ENCODE data around the gene UBE2D4. TPM values are rescaled to one million over a fixed set of nuclear protein-coding genes. Genes with fewer than 3 reads are reported as not detected.

The UBE2D4 gene
- total and polyA plus RNA-seq, 2 donors (not counting 3 experiments of a cell fraction or from before 2014, with no cell fraction given) = 11.3 to 19.8 TPM

DNA sequence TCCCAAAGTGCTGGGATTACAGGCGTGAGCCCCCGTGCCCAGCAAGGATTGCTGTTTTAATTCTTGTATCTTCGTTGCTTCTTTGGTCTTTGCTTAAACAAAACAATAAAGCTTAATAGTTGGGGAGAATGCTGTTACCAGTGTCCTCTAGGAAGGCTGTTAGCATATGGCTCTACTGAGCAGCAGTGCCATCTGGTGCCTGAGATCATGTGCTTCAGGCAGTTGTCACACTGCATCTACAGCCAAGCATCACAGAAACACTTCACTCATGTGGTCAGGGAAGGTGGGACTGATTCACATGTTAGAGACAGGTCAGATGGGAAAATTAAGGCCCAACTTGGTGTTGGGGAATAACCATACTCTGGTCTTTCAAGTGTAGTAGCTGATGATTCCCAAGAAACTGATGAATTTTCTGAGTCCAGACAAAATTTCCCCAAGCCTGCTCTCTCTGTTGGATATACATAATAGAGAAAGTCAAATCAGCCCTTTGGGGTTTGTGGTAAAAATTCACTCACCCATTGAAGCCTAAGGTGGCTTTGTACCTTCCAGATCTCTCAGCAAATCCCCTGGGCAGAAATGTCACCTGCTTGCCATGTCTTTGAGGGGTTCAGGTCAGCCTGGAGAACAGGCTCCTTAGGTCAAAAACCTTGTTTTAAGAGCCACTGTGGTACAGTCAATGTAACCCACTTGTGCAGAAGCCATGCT is 28.4 kb downstream of the UBE2D4 start:
- Histone ChIP-seq H3K27me3 (ENCODE audit: control insufficient read depth in 2 of 2, insufficient read depth in 2 of 2, low read length in 2 of 2) (no peaks in the 10 kb centered on the region), H3K4me2 (ENCODE audit: insufficient read depth, low read length) (no peak overlapping the region), H3K27ac (ENCODE audit: insufficient read depth, low read depth, low read length) (no peak overlapping the region), H3K9me3 (replicated peaks; ENCODE audit: control insufficient read depth, insufficient read depth, low read length) (no peaks in the 10 kb centered on the region), H3K36me3 (ENCODE audit: control insufficient read depth in 2 of 2, extremely low read depth in 1 of 2, insufficient read depth in 2 of 2, low read length in 2 of 2) (peaks cover 0 to 2% of the 10 kb centered on the region in 2 experiments), H3K79me2 (ENCODE audit: control insufficient read depth, insufficient read depth, low read length) (no peaks in the 10 kb centered on the region), H2AFZ (ENCODE audit: low read depth, low read length) (no peak overlapping the region), H4K20me1 (replicated peaks; ENCODE audit: control insufficient read depth, extremely low read depth, insufficient read depth, low read length) (no peaks in the 10 kb centered on the region), H3K9ac (replicated peaks; ENCODE audit: extremely low read depth, insufficient read depth, low read length) (no peak overlapping the region), H3K4me1 (ENCODE audit: control insufficient read depth, extremely low read depth, insufficient read depth, low read length) (peaks cover 4% of the 10 kb centered on the region), H3K9me1 (replicated peaks; ENCODE audit: control insufficient read depth, extremely low read depth, insufficient read depth, low read length) (no peaks in the 10 kb centered on the region), H3K4me3 (replicated peaks in 1 of 3; ENCODE audit: insufficient read depth in 1 of 3, low read depth in 1 of 3, low read length in 3 of 3) (no peak overlapping the region)
- dilution Hi-C loops (cut with MboI; ENCODE audit: extremely low pct_ligation_motif_present, low sequenced_read_pairs) (no loop called here), intact Hi-C loops (cut with micrococcal nuclease) (loop anchor here (1.0 to 5.0 kb wide), 3 partner anchors 76 to 227 kb away; partner anchors contain the start of gene COA1)
- POLR2A ChIA-PET = no interaction called here
- no TSS peak for BruUV-seq (replicated peaks)
- TF ChIP-seq, protein P1, sequence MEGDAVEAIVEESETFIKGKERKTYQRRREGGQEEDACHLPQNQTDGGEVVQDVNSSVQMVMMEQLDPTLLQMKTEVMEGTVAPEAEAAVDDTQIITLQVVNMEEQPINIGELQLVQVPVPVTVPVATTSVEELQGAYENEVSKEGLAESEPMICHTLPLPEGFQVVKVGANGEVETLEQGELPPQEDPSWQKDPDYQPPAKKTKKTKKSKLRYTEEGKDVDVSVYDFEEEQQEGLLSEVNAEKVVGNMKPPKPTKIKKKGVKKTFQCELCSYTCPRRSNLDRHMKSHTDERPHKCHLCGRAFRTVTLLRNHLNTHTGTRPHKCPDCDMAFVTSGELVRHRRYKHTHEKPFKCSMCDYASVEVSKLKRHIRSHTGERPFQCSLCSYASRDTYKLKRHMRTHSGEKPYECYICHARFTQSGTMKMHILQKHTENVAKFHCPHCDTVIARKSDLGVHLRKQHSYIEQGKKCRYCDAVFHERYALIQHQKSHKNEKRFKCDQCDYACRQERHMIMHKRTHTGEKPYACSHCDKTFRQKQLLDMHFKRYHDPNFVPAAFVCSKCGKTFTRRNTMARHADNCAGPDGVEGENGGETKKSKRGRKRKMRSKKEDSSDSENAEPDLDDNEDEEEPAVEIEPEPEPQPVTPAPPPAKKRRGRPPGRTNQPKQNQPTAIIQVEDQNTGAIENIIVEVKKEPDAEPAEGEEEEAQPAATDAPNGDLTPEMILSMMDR (IDR thresholded peaks at IDR 0.05; ENCODE audit: extremely low read depth in 1 of 2, insufficient read depth in 1 of 2, low read depth in 1 of 2, low read length in 2 of 2) = peak; percentile 26 to 58
- TF ChIP-seq MYC (IDR thresholded peaks at IDR 0.05; ENCODE audit: low read depth, low read length) (no peak), GATA2 (IDR thresholded peaks at IDR 0.05; ENCODE audit: insufficient read depth, insufficient read length, low read depth, low read length) (no peak)
- DNase-seq (ENCODE audit: low read depth, low spot score) (peak; percentile 54), FAIRE-seq (peak; percentile 64)
- CTCF ChIA-PET = interaction anchor here (0.6 to 3.5 kb wide), 8 partner anchors 11 to 116 kb away, joined by 3 to 20 read pairs (median 4); partner anchors contain the start of gene MRPS24

DNA sequence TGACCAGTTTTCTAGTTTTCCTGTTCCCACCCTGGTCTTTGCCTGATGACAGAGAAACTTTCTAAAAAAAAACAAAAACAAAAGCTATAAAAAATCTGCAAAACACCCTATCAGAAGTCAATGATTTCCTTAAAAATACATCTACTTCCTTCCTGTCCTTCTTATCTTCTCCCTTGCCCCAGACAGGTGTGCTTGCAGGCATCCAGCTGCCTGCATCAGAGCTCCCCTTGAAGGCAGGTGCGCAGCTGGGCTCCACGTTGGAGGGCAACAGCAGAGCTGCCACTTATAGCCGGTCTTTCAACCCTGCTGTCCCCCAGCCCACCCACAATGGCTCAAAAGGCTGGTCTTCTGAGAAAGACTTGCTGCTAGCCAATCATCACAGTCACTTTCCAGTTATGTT is 29.8 kb downstream of the UBE2D4 start:
- H3K79me2 ChIP-seq (ENCODE audit: control insufficient read depth, insufficient read depth, low read length) = no peaks in the 10 kb centered on the region
- TF ChIP-seq POLR2A (IDR thresholded peaks at IDR 0.05; ENCODE audit: low read depth, low read length) (no peak), FOS (IDR thresholded peaks at IDR 0.05; ENCODE audit: borderline replicate concordance, insufficient read depth, low read length) (no peak), GATA2 (IDR thresholded peaks at IDR 0.05; ENCODE audit: insufficient read depth, insufficient read length, low read depth, low read length) (no peak), POLR2AphosphoS5 (IDR thresholded peaks at IDR 0.05; ENCODE audit: insufficient read depth, low read depth, low read length) (no peak), EZH2 (IDR thresholded peaks at IDR 0.05; ENCODE audit: borderline replicate concordance, low read depth, low read length, severe bottlenecking) (no peak), MYC (IDR thresholded peaks at IDR 0.05; ENCODE audit: low read depth, low read length) (no peak), JUN (IDR thresholded peaks at IDR 0.05; ENCODE audit: borderline replicate concordance, insufficient read depth, insufficient read length, low read depth) (no peak)
- TF ChIP-seq, protein P2, sequence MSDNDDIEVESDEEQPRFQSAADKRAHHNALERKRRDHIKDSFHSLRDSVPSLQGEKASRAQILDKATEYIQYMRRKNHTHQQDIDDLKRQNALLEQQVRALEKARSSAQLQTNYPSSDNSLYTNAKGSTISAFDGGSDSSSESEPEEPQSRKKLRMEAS (IDR thresholded peaks at IDR 0.05; ENCODE audit: insufficient read depth, insufficient read length) = no peak
- TF ChIP-seq, protein P1 (IDR thresholded peaks at IDR 0.05; ENCODE audit: extremely low read depth in 1 of 2, insufficient read depth in 1 of 2, low read depth in 1 of 2, low read length in 2 of 2) = no peak
- ChIA-PET CTCF (interaction anchor here (2.6 to 3.5 kb wide), 2 partner anchors 12 to 117 kb away, joined by 12 to 20 read pairs; no protein-coding TSS in a partner anchor), POLR2A (no interaction called here)
- H3K27me3 ChIP-seq (ENCODE audit: control insufficient read depth in 2 of 2, insufficient read depth in 2 of 2, low read length in 2 of 2) = no peaks in the 10 kb centered on the region
- intact Hi-C loops (cut with micrococcal nuclease) = no loop called here
- BruUV-seq (replicated peaks) = no TSS peak
- H3K36me3 ChIP-seq (ENCODE audit: control insufficient read depth in 2 of 2, extremely low read depth in 1 of 2, insufficient read depth in 2 of 2, low read length in 2 of 2) = no peaks in the 10 kb centered on the region
- H3K4me3 ChIP-seq (replicated peaks in 1 of 3; ENCODE audit: insufficient read depth in 1 of 3, low read depth in 1 of 3, low read length in 3 of 3) = no peak overlapping the region
- peaks cover 4% of the 10 kb centered on the region for H3K4me1 ChIP-seq (ENCODE audit: control insufficient read depth, extremely low read depth, insufficient read depth, low read length)
- H2AFZ ChIP-seq (ENCODE audit: low read depth, low read length) = no peak overlapping the region
- FAIRE-seq = no peak
- dilution Hi-C loops (cut with MboI; ENCODE audit: extremely low pct_ligation_motif_present, low sequenced_read_pairs) = no loop called here
- no peak overlapping the region for H3K4me2 ChIP-seq (ENCODE audit: insufficient read depth, low read length)
- H3K9me1 ChIP-seq (replicated peaks; ENCODE audit: control insufficient read depth, extremely low read depth, insufficient read depth, low read length) = no peaks in the 10 kb centered on the region
- peak; percentile 8 for DNase-seq (ENCODE audit: low read depth, low spot score)
- H3K9ac ChIP-seq (replicated peaks; ENCODE audit: extremely low read depth, insufficient read depth, low read length) = no peak overlapping the region
- H4K20me1 ChIP-seq (replicated peaks; ENCODE audit: control insufficient read depth, extremely low read depth, insufficient read depth, low read length) = no peaks in the 10 kb centered on the region
- H3K27ac ChIP-seq (ENCODE audit: insufficient read depth, low read depth, low read length) = no peak overlapping the region
- H3K9me3 ChIP-seq (replicated peaks; ENCODE audit: control insufficient read depth, insufficient read depth, low read length) = no peaks in the 10 kb centered on the region

Measured in endothelial cell of umbilical vein (primary cell).